ENCODE measurements around the gene NUBPL. TPM values are rescaled to one million over a fixed set of nuclear protein-coding genes. Genes with fewer than 3 reads are reported as not detected.
"Not testable (repeated sequence)": the region's sequence is repeated elsewhere in the genome, so short reads cannot be mapped to it uniquely, and the experiment has no call there.

Gene NUBPL
- total RNA-seq, 2 experiments from 2014 or later = 4.8 to 6.4 TPM

DNA sequence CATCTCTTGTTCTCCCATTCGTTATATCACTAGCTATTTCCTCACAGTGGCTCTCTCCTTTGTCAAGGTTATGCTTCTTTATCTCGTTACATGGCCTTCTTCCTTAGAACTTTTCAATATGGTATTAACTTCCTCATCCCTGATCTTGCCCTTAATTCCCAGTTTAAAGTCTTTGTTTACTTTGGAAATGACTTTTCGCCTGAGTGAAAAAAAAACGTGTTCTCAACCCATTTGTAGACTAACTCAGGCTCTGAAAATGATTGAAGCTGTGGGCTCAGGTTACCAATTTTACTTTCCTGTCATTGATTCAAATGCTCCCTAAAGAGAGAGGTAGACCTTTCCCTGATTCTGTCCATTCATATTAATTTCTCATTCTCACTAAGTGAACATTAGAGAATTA is 135.2 kb downstream of the NUBPL start:
- ChIA-PET CTCF (no interaction called here), POLR2A (no interaction called here)
- Mint-ChIP-seq H3K4me3 (no peak overlapping the region), H3K9me3 (peaks cover 4% of the 10 kb centered on the region), H3K27ac (no peak overlapping the region), H3K36me3 (ENCODE audit: low read depth) (peaks cover 2% of the 10 kb centered on the region), H3K27me3 (no peaks in the 10 kb centered on the region), H3K4me1 (no peaks in the 10 kb centered on the region)
- DNase-seq = no peak

DNA sequence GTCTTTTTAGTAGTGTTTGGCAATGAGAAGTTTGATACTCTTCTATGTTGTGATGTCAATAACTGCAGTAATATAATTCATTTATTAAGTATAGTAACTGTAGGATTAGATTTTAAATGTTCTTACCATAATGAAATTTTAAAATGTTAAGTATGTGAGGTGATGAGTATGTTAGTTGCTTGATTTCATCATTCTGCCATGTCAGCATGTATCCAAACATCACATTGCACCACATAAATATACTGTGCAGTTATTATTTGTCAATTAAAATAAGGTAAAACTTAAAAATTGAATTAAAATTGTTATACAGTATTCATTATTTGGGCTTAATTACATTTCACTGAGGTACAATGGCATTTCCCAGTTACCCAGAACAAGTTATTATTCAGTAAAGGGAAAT is 138.6 kb downstream of the NUBPL start:
- Mint-ChIP-seq H3K4me3 (no peak overlapping the region), H3K27ac (no peak overlapping the region), H3K36me3 (ENCODE audit: low read depth) (peaks cover 5% of the 10 kb centered on the region), H3K27me3 (no peaks in the 10 kb centered on the region), H3K9me3 (peaks cover 22% of the 10 kb centered on the region), H3K4me1 (no peaks in the 10 kb centered on the region)
- DNase-seq = no peak
- ChIA-PET CTCF (no interaction called here), POLR2A (no interaction called here)

DNA sequence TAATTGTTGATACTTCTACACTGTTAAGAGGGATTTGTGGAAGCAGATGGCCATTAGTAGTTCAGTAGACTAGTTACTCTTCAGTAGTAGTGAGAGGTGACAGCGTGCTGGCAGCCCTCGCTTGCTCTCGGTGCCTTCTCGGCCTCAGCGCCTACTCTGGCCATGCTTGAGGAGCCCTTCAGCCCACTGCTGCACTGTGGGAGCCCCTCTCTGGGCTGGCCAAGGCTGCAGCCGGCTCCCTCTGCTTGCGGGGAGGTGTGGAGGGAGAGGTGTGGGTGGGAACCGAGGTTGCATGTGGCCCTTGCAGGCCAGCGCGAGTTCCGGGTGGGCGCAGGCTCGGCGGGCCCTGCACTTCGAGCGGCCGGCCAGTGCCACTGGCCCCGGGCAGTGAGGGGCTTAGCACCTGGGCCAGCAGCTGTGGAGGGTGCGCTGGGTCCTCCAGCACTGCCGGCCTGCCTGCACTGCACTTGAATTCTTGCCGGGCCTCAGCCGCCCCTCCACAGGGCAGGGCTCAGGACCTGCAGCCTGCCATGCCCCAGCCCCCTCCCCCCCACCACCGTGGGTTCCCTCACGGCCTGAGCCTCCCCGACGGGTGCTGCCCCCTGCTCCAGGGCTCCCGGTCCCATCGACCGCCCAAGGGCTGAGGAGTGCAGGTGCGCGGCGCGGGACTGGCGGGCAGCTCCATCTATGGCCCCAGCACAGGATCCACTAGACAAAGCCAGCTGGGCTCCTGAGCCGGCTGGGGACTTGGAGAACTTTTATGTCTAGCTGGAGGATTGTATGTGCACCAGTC is 139.3 kb downstream of the NUBPL start:
- H3K27ac Mint-ChIP-seq = no peak overlapping the region
- no peaks in the 10 kb centered on the region for H3K27me3 Mint-ChIP-seq
- H3K4me1 Mint-ChIP-seq = no peaks in the 10 kb centered on the region
- CTCF ChIA-PET = no interaction called here
- no peak for DNase-seq
- no peak overlapping the region for H3K4me3 Mint-ChIP-seq
- H3K9me3 Mint-ChIP-seq = peaks cover 25% of the 10 kb centered on the region
- H3K36me3 Mint-ChIP-seq (ENCODE audit: low read depth) = peaks cover 6% of the 10 kb centered on the region
- POLR2A ChIA-PET = no interaction called here

DNA sequence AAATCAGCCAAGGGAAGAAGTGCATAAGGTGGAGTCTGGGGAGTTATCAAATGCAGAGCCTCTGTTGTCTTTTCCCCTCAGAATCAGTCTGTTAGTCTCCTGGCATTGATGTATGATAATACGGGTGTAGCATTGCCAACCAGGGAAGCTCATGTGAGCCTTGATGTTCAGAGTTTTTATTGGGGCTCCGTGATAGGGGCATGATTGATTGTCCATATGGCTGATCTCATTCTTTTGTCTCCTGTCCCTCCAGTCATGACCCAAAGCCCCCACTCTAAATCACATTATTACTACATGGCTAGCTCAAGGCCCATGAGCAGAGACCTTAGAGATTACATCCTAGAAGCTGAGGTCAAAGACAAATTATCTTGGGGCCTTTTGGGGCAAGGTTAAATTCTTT is 140.9 kb downstream of the NUBPL start:
- no peaks in the 10 kb centered on the region for H3K27me3 Mint-ChIP-seq
- peaks cover 35% of the 10 kb centered on the region for H3K9me3 Mint-ChIP-seq
- H3K27ac Mint-ChIP-seq = no peak overlapping the region
- POLR2A ChIA-PET = no interaction called here
- H3K4me1 Mint-ChIP-seq = no peaks in the 10 kb centered on the region
- no peak overlapping the region for H3K4me3 Mint-ChIP-seq
- peaks cover 6% of the 10 kb centered on the region for H3K36me3 Mint-ChIP-seq (ENCODE audit: low read depth)
- DNase-seq = no peak
- CTCF ChIA-PET = interaction anchor here (0.5 to 0.6 kb wide), 2 partner anchors 280 to 1206 kb away, joined by 3 to 5 read pairs; no protein-coding TSS in a partner anchor

DNA sequence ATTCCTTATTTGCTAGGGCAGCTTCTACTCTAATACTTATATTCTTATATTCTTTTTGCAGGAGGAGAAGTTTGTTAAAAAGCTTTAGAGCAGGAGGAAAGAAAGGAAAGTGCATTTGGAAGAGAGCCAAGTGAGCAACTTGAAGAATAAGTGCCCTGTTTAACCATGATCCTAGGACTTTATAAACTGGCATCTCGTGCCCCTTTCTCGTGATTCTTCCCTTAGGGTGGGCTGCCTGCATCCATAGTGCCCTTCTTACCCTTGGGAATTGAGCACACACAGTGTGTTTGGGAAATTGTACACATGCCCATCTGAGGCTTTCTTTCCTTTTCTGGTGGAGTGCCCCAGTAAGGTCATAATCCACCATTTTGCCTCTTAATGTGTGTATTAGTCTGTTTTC is 141.9 kb downstream of the NUBPL start:
- no peak overlapping the region for H3K27ac Mint-ChIP-seq
- H3K27me3 Mint-ChIP-seq = no peaks in the 10 kb centered on the region
- H3K9me3 Mint-ChIP-seq = peaks cover 37% of the 10 kb centered on the region
- H3K4me3 Mint-ChIP-seq = no peak overlapping the region
- DNase-seq = no peak
- no peaks in the 10 kb centered on the region for H3K4me1 Mint-ChIP-seq
- ChIA-PET CTCF (interaction anchor here (0.6 kb wide), 1 partner anchor 280 kb away, joined by 5 read pairs; no protein-coding TSS in a partner anchor), POLR2A (no interaction called here)
- H3K36me3 Mint-ChIP-seq (ENCODE audit: low read depth) = peaks cover 6% of the 10 kb centered on the region

DNA sequence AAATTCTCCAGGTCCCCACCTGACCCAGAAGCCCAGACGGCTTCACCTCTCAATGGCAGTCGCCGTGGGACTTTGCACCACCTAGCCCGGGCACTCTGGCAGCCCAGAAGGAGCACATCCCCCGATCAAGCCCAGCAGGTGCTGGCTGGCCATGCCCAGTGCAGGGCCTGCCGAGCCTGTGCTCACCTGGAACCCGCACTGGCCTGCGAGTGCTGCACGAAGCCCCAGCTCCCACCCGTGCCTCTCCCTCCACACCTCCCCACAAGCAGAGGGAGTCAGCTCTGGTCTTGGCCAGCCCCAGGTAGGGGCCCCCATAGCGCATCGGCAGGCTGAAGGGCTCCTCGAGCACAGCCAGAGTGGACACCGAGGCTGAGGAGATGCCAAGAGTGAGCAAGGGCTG is 144.5 kb downstream of the NUBPL start:
- DNase-seq = no peak
- Mint-ChIP-seq H3K4me1 (no peaks in the 10 kb centered on the region), H3K9me3 (peaks cover 37% of the 10 kb centered on the region), H3K27ac (no peak overlapping the region), H3K36me3 (ENCODE audit: low read depth) (peaks cover 9% of the 10 kb centered on the region), H3K4me3 (no peak overlapping the region), H3K27me3 (no peaks in the 10 kb centered on the region)
- POLR2A ChIA-PET = no interaction called here
- CTCF ChIA-PET = no interaction called here

DNA sequence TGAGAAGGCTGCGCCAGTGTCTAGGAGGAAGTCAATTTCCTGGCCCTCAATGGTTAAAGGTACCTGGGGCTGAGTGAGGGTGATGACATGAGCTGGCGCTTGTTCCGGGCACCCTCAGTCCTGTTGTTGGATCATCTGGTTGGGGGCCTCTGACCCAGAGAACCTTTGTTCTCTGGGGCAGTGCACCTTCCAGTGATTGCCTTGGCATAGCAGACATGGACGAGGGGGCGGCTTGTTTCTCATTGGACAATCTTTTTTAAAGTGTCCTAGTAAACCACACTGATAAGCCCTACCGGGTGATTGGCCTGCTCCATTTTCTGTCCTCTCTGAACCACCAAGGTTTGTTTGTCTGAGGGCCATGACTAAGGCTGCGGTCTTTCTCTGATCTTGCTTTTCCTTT is 147.5 kb downstream of the NUBPL start:
- DNase-seq; H3K36me3 Mint-ChIP-seq (ENCODE audit: low read depth); H3K4me3 Mint-ChIP-seq; H3K4me1 Mint-ChIP-seq; POLR2A ChIA-PET; H3K27me3 Mint-ChIP-seq; H3K27ac Mint-ChIP-seq: not testable (repeated sequence)
- H3K9me3 Mint-ChIP-seq = peaks cover 18% of the 10 kb centered on the region
- CTCF ChIA-PET = interaction anchor here (0.6 kb wide), 1 partner anchor 1489 kb away, joined by 3 read pairs; no protein-coding TSS in a partner anchor

DNA sequence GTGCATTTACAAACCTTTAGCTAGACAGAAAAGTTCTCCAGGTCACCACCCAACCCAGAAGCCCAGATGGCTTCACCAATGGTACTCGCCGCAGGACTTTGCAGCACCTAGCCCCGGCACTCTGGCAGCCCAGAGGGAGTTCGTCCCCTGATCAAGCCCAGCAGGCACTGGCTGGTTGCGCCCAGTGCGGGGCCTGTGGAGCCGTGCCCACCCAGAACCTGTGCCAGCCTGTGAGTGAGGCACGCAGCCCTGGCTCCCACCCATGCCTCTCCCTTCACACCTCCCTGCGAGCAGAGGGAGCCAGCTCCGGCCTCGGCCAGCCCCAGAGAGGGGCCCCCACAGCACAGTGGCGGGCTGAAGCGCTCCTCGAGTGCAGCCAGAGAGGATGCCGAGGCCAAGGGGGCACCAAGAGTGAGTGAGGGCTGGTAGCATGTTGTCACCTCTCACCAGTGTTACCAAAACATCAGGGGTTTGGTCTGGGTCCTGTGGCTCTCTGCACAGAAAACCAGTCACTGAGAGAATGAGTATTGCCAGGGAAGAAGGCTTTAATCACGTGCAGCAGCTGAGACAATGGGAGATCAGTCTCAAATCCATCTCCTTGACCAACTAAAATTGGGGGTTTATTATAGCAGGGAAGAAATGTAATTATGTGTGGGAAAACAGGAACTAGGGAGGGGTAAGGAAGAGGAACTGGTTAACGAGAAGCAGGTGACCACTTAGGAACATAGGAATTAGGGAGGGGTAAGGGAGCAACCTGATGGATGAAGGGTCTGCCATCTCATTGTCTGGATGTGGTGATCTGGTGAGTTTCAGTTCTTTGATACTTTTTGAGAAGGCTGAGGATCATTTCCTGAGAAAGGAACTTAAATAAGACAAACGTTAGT is 151.3 kb downstream of the NUBPL start:
- DNase-seq = no peak
- POLR2A ChIA-PET = no interaction called here
- Mint-ChIP-seq H3K27me3 (no peaks in the 10 kb centered on the region), H3K4me1 (no peaks in the 10 kb centered on the region), H3K4me3 (no peak overlapping the region), H3K36me3 (ENCODE audit: low read depth) (peaks cover 5% of the 10 kb centered on the region), H3K27ac (no peak overlapping the region), H3K9me3 (peaks cover 4% of the 10 kb centered on the region)
- CTCF ChIA-PET = no interaction called here

DNA sequence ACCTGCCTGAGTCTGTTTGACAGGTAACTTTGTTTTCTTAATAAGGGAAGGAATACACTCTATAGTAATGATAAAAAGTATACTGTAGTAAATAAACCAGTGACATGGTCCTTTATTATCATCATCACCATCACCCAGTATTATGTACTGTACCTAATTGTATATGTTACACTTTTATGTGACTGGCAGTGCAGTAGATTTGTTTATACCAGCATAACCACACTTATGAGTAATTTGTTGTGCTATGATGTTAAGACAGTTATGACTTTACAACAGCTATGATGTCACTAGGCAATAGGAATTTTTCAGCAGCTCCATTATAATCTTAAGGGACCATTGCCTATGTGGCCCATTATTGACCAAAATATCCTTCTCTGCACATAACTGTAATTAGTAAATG is 155.0 kb downstream of the NUBPL start:
- H3K4me3 Mint-ChIP-seq = no peak overlapping the region
- H3K9me3 Mint-ChIP-seq = peaks cover 2% of the 10 kb centered on the region
- H3K4me1 Mint-ChIP-seq = no peaks in the 10 kb centered on the region
- ChIA-PET CTCF (interaction anchor here (0.6 kb wide), 1 partner anchor 47 kb away, joined by 3 read pairs; no protein-coding TSS in a partner anchor), POLR2A (no interaction called here)
- peaks cover 3% of the 10 kb centered on the region for H3K36me3 Mint-ChIP-seq (ENCODE audit: low read depth)
- no peak overlapping the region for H3K27ac Mint-ChIP-seq
- DNase-seq = no peak
- H3K27me3 Mint-ChIP-seq = no peaks in the 10 kb centered on the region

DNA sequence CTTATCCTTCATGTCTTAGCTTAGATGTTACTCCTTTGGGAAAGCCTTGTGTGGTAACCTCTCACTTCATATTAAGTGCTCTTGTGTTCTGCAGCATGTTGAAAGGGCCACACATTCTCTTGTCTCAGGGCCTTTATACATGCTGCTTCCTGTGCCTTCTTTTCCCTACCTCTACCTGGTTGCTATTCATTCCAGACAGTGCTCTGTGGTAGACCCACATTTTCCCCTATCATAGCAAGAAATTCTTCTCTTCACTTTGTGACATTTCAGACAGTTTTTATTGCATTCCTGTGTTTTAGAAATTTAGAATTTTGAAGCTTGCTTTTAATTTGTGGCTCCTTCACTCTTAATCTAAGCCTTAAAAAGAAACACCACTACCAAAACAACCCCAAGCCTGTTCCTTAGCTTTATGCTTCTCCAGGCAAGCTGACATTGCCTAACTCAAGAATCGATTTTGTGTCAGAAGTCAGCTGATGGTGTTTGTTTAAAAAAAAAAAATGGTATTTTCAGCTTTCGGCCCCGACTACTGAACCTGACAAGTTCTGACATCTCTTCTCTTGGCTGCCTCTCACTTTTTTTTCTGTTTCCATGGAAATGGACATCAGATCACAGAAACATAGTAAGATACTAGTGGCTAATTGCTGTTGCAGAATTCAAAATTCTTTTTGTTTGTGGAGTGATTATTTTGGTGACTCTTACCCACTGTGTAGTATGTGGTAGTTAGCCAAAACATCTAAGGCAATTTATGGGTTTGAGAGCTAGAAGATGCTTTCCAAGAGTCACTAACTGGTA is 156.3 kb downstream of the NUBPL start:
- Mint-ChIP-seq H3K4me1 (no peaks in the 10 kb centered on the region), H3K27me3 (no peaks in the 10 kb centered on the region), H3K4me3 (no peak overlapping the region), H3K9me3 (peaks cover 2% of the 10 kb centered on the region), H3K27ac (no peak overlapping the region), H3K36me3 (ENCODE audit: low read depth) (no peaks in the 10 kb centered on the region)
- POLR2A ChIA-PET = no interaction called here
- CTCF ChIA-PET = interaction anchor here (0.7 kb wide), 1 partner anchor 294 kb away, joined by 3 read pairs; no protein-coding TSS in a partner anchor
- no peak for DNase-seq

DNA sequence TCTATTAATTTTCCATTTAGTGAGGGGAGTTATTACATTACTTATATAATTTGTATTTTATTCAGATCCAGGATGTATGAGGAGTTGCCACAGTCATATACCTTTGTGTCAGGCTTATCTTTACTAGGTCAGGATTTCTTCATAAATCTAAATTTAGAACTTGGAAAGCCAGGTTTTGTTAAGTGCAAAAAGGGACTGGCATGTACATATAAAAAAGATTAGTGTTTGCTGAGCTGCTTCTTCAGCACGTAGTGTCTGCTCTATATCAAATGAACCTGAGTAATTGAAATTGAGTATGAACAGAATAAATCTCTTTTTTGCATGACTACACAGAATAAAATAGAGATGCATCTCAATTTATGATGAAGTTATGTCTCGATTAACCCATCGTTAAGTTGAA is 157.4 kb downstream of the NUBPL start:
- no peak for DNase-seq
- H3K4me1 Mint-ChIP-seq = no peaks in the 10 kb centered on the region
- ChIA-PET POLR2A (no interaction called here), CTCF (no interaction called here)
- H3K36me3 Mint-ChIP-seq (ENCODE audit: low read depth) = no peaks in the 10 kb centered on the region
- H3K27me3 Mint-ChIP-seq = no peaks in the 10 kb centered on the region
- H3K4me3 Mint-ChIP-seq = no peak overlapping the region
- H3K27ac Mint-ChIP-seq = no peak overlapping the region
- H3K9me3 Mint-ChIP-seq = peaks cover 2% of the 10 kb centered on the region

DNA sequence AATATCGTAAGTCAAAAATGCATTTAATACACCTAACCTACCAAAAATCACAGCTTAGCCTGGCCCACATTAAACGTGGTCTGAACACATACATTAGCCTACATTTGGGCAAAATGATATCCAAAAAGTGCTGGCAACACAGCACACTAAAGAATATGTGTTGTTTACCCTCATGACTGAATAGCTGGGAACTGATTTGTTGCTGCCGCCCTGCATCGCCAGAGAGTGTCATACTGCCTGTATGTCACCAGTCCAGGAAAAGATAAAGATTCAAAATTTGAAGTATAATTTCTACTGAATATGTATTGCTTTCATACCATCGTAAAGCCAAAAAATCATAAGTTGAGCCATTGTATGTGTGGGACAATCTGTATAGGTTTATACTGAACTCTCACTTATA is 157.8 kb downstream of the NUBPL start:
- Mint-ChIP-seq H3K4me1 (no peaks in the 10 kb centered on the region), H3K36me3 (ENCODE audit: low read depth) (no peaks in the 10 kb centered on the region), H3K4me3 (no peak overlapping the region), H3K27ac (no peak overlapping the region), H3K27me3 (no peaks in the 10 kb centered on the region), H3K9me3 (peaks cover 2% of the 10 kb centered on the region)
- CTCF ChIA-PET = no interaction called here
- POLR2A ChIA-PET = no interaction called here
- no peak for DNase-seq

DNA sequence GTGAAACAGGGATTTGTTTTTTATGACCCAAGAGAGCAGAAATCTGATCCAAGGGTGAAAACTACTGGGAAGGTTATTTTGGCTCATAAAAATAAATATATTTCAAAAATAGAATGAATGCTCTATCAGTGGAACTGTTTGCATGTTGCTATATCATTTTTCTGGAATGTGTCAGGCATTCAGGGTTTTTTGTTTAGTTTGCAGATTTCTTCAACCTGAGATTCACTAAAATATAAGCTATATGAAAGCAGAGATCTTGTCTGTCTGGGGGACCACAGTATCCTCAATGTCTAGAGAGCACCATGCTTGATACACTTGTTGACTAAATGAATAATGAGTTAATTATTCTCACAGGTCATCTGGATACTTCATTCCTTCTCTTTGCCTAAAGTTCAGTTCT is 165.1 kb downstream of the NUBPL start:
- CTCF ChIA-PET = no interaction called here
- no peaks in the 10 kb centered on the region for H3K27me3 Mint-ChIP-seq
- POLR2A ChIA-PET = no interaction called here
- no peak overlapping the region for H3K4me3 Mint-ChIP-seq
- H3K36me3 Mint-ChIP-seq (ENCODE audit: low read depth) = peaks cover 6% of the 10 kb centered on the region
- no peak for DNase-seq
- no peak overlapping the region for H3K27ac Mint-ChIP-seq
- H3K9me3 Mint-ChIP-seq = peaks cover 6% of the 10 kb centered on the region
- H3K4me1 Mint-ChIP-seq = no peaks in the 10 kb centered on the region

Measured in activated CD4-positive, alpha-beta T cell treated with anti-CD3 and anti-CD28 coated beads, Interleukin-2, amount 10 ng/mL, durations not matched to agents 7 days and 5 days (primary cell).